CD4-positive, alpha-beta memory T cell (primary cell): ENCODE data around the gene STAC3. TPM values are rescaled to one million over a fixed set of nuclear protein-coding genes. Genes with fewer than 3 reads are reported as not detected.

Experiments used
- CTCF ChIA-PET: fragments of 350-600 bp; sonication (Branson Sonifier 250); formaldehyde crosslinking; loops from one replicate; lab custom pipeline; 2021; ENCODE audit warnings: inconsistent platforms; ENCODE audit not compliant: partially characterized antibody; lab: Charles Lee
- POLR2A ChIA-PET: fragments of 350-600 bp; sonication (Branson Sonifier 250); formaldehyde crosslinking; loops from one replicate; lab custom pipeline; 2021; ENCODE audit not compliant: partially characterized antibody; lab: Charles Lee
- DNase-seq, 5 donors: peaks; one replicate each; pipeline versions ENCODE4 v3.0.0 to v3.0.0-alpha.2; 2020 to 2022; ENCODE audit warnings: mixed read lengths in 1 of 5
- H3K27ac ChIP-seq: one replicate; pipeline ENCODE4 v1.7.0; 2013; ENCODE audit warnings: low read depth, low read length
- H3K27me3 ChIP-seq: 2 replicates; pipeline ENCODE4 v1.7.0; 2013; ENCODE audit warnings: mild to moderate bottlenecking, low read length, moderate library complexity; ENCODE audit not compliant: insufficient read depth
- H3K36me3 ChIP-seq: 2 replicates; pipeline ENCODE4 v1.7.0; 2013; ENCODE audit warnings: mild to moderate bottlenecking, low read length, moderate library complexity; ENCODE audit not compliant: insufficient read depth
- H3K4me1 ChIP-seq: 2 replicates; pipeline ENCODE4 v1.7.0; 2013; ENCODE audit warnings: mild to moderate bottlenecking, low read length, moderate library complexity; ENCODE audit not compliant: insufficient read depth
- H3K4me3 ChIP-seq, 2 donors: one replicate each; pipeline ENCODE4 v1.7.0; 2013; ENCODE audit warnings: low read length in 2 of 2, mild to moderate bottlenecking in 1 of 2
- H3K9me3 ChIP-seq, 2 donors: one replicate each; pipeline ENCODE4 v1.7.0; 2013; ENCODE audit warnings: low read length in 2 of 2, control low read depth in 1 of 2; ENCODE audit not compliant: control insufficient read depth in 1 of 2
- H3K27ac Mint-ChIP-seq, 7 donors: one replicate each; pipeline ENCODE4 v1.8.0; 2020 to 2021; ENCODE audit warnings: mixed read lengths in 7 of 7, mild to moderate bottlenecking in 6 of 7, inconsistent platforms in 3 of 7, moderate library complexity in 3 of 7
- H3K27me3 Mint-ChIP-seq, 2 donors: one replicate each; pipeline ENCODE4 v1.8.0; 2020 to 2021; ENCODE audit warnings: mixed read lengths in 2 of 2
- H3K36me3 Mint-ChIP-seq, 2 donors: one replicate each; pipeline ENCODE4 v1.8.0; 2020 to 2021; ENCODE audit warnings: mixed read lengths in 2 of 2, inconsistent platforms in 1 of 2, mild to moderate bottlenecking in 1 of 2
- H3K4me1 Mint-ChIP-seq, 4 donors: one replicate each; pipeline ENCODE4 v1.8.0; 2020 to 2021; ENCODE audit warnings: mixed read lengths in 4 of 4, mild to moderate bottlenecking in 1 of 4
- H3K4me3 Mint-ChIP-seq, 8 donors: one replicate each; pipeline ENCODE4 v1.8.0; 2020 to 2021; ENCODE audit warnings: mixed read lengths in 8 of 8, mild to moderate bottlenecking in 7 of 8, moderate library complexity in 6 of 8, inconsistent platforms in 3 of 8
- H3K9me3 Mint-ChIP-seq, 8 donors: one replicate each; pipeline ENCODE4 v1.8.0; 2020 to 2021; ENCODE audit warnings: mixed read lengths in 8 of 8, mild to moderate bottlenecking in 5 of 8, inconsistent platforms in 3 of 8, moderate library complexity in 1 of 8
- intact Hi-C: fragments of 100-400 bp; cut with micrococcal nuclease; formaldehyde crosslinking; loops from one replicate; pipeline ENCODE4 v1.15.1; 2023
- polyA plus RNA-seq, 2 donors: library from polyadenylated mRNA; unstranded; fragments of 300-500 nt; fragmentation: Illumina TruSeq; gene quantifications; one replicate each; pipeline ENCODE4 v1.2.3, GENCODE V29; 2021
- total RNA-seq, 2 experiments: library from RNA; stranded (reverse); gene quantifications; one replicate each; pipeline ENCODE4 v1.2.3, GENCODE V29; 2021

STAC3 gene
- total and polyA plus RNA-seq, 4 experiments from 2014 or later, result 0.61 to 3.0 (median 2.7) TPM; not detected in 1

- POLR2A ChIA-PET, result interaction anchor here (1.0 to 7.7 kb wide), 5 partner anchors 10 to 147 kb away, joined by 3 to 86 read pairs (median 55); partner anchors contain the start of genes NXPH4, SHMT2 and STAT6
- Histone ChIP-seq H3K4me1 (peaks cover 82% of the 10 kb centered on the region), H3K4me3 (peak overlapping the region; percentile 18 to 79), H3K36me3 (no peaks in the 10 kb centered on the region), H3K27me3 (peaks cover 43% of the 10 kb centered on the region), H3K9me3 (no peaks in the 10 kb centered on the region), H3K27ac (peak overlapping the region; percentile 16)
- intact Hi-C loops, result loop anchor here (5.0 kb wide), 1 partner anchor 173 kb away; no protein-coding TSS in a partner anchor
- H3K27me3 Mint-ChIP-seq, result peaks cover 32 to 52% of the 10 kb centered on the region in 2 donors
- peaks cover 0 to 13% of the 10 kb centered on the region in 2 donors for H3K36me3 Mint-ChIP-seq
- CTCF ChIA-PET, result interaction anchor here (1.3 to 12.9 kb wide), 6 partner anchors 11 to 111 kb away, joined by 3 to 415 read pairs (median 20); partner anchors contain the start of genes NXPH4, SHMT2 and STAC3
- no peaks in the 10 kb centered on the region for H3K9me3 Mint-ChIP-seq
- peaks cover 37 to 84% (median 59%) of the 10 kb centered on the region in 4 donors for H3K4me1 Mint-ChIP-seq
- peak; percentile 71 to 86 (median 75) for DNase-seq
- H3K27ac Mint-ChIP-seq, result peak overlapping the region; percentile 58 to 93 (median 85)
- peak overlapping the region; percentile 90 to 98 (median 94) for H3K4me3 Mint-ChIP-seq
Measured at GRCh38 chr12:57240066-57240921, 10.7 kb downstream of the STAC3 start.

GRCh38 chr12:57239587-57240065 is 11.4 kb downstream of the STAC3 start:
- Histone ChIP-seq H3K4me1 (peaks cover 86% of the 10 kb centered on the region), H3K36me3 (no peaks in the 10 kb centered on the region), H3K27ac (no peak overlapping the region), H3K27me3 (peaks cover 43% of the 10 kb centered on the region), H3K9me3 (no peaks in the 10 kb centered on the region), H3K4me3 (peak overlapping the region; percentile 18 to 79)
- POLR2A ChIA-PET, result interaction anchor here (1.8 to 7.7 kb wide), 4 partner anchors 9 to 128 kb away, joined by 4 to 86 read pairs (median 59); partner anchors contain the start of genes NXPH4, SHMT2 and STAT6
- CTCF ChIA-PET, result interaction anchor here (0.9 to 12.9 kb wide), 10 partner anchors 9 to 212 kb away, joined by 3 to 415 read pairs (median 4); partner anchors contain the start of genes LRP1, NXPH4, SHMT2 and STAC3
- H3K4me3 Mint-ChIP-seq, result peak overlapping the region; percentile 90 to 98 (median 94)
- H3K36me3 Mint-ChIP-seq, result peaks cover 2 to 15% of the 10 kb centered on the region in 2 donors
- intact Hi-C loops, result loop anchor here (1.0 to 10.0 kb wide), 6 partner anchors 10 to 605 kb away; partner anchors contain the start of genes BAZ2A, PRIM1 and SHMT2
- no peak for DNase-seq
- no peaks in the 10 kb centered on the region for H3K9me3 Mint-ChIP-seq
- peaks cover 32 to 52% of the 10 kb centered on the region in 2 donors for H3K27me3 Mint-ChIP-seq
- H3K4me1 Mint-ChIP-seq, result peaks cover 37 to 85% (median 59%) of the 10 kb centered on the region in 4 donors
- peak overlapping the region in 5 of 7 donors; percentile 39 to 86 (median 75) for H3K27ac Mint-ChIP-seq

- H3K27me3 Mint-ChIP-seq, result peaks cover 32 to 52% of the 10 kb centered on the region in 2 donors
- ChIA-PET CTCF (interaction anchor here (0.9 to 12.9 kb wide), 10 partner anchors 9 to 212 kb away, joined by 3 to 415 read pairs (median 4); partner anchors contain the start of genes LRP1, NXPH4, SHMT2 and STAC3), POLR2A (interaction anchor here (6.0 to 7.7 kb wide), 3 partner anchors 8 to 23 kb away, joined by 55 to 86 read pairs (median 63); partner anchors contain the start of genes NXPH4 and SHMT2)
- peak overlapping the region in 6 of 7 donors; percentile 7 to 85 (median 62) for H3K27ac Mint-ChIP-seq
- peaks cover 87% of the 10 kb centered on the region for H3K4me1 ChIP-seq
- peak; percentile 80 to 87 (median 82) for DNase-seq
- peak overlapping the region; percentile 90 to 98 (median 94) for H3K4me3 Mint-ChIP-seq
- peaks cover 3% of the 10 kb centered on the region for H3K36me3 ChIP-seq
- H3K4me3 ChIP-seq, result peak overlapping the region; percentile 42 to 79
- H3K9me3 ChIP-seq, result no peaks in the 10 kb centered on the region
- peaks cover 8 to 21% of the 10 kb centered on the region in 2 donors for H3K36me3 Mint-ChIP-seq
- peaks cover 41 to 88% (median 60%) of the 10 kb centered on the region in 4 donors for H3K4me1 Mint-ChIP-seq
- H3K27ac ChIP-seq, result no peak overlapping the region
- H3K27me3 ChIP-seq, result peaks cover 43% of the 10 kb centered on the region
- H3K9me3 Mint-ChIP-seq, result no peaks in the 10 kb centered on the region
- intact Hi-C loops, result loop anchor here (1.0 to 10.0 kb wide), 5 partner anchors 10 to 604 kb away; partner anchors contain the start of genes BAZ2A, PRIM1 and SHMT2
Measured at GRCh38 chr12:57238854-57239554, 12.0 kb downstream of the STAC3 start.

- Mint-ChIP-seq H3K4me1 (peaks cover 37 to 84% (median 56%) of the 10 kb centered on the region in 4 donors), H3K9me3 (no peaks in the 10 kb centered on the region), H3K27me3 (peaks cover 29 to 48% of the 10 kb centered on the region in 2 donors), H3K27ac (peak overlapping the region in 4 of 7 donors; percentile 39 to 85 (median 75)), H3K4me3 (peak overlapping the region; percentile 90 to 98 (median 94)), H3K36me3 (peaks cover 16 to 26% of the 10 kb centered on the region in 2 donors)
- POLR2A ChIA-PET, result interaction anchor here (6.0 to 7.7 kb wide), 3 partner anchors 8 to 22 kb away, joined by 55 to 86 read pairs (median 63); partner anchors contain the start of genes NXPH4 and SHMT2
- H3K4me1 ChIP-seq, result peaks cover 84% of the 10 kb centered on the region
- peaks cover 11% of the 10 kb centered on the region for H3K36me3 ChIP-seq
- no peak overlapping the region for H3K27ac ChIP-seq
- H3K4me3 ChIP-seq, result peak overlapping the region; percentile 42 to 52
- H3K27me3 ChIP-seq, result peaks cover 42% of the 10 kb centered on the region
- no peaks in the 10 kb centered on the region for H3K9me3 ChIP-seq
- intact Hi-C loops, result loop anchor here (10.0 kb wide), 2 partner anchors 483 to 603 kb away; partner anchors contain the start of genes BAZ2A and PRIM1
- no peak for DNase-seq
- CTCF ChIA-PET, result interaction anchor here (0.5 to 12.9 kb wide), 8 partner anchors 10 to 693 kb away, joined by 3 to 415 read pairs (median 4); partner anchors contain the start of genes LRP1, NXPH4, SHMT2 and STAC3
Measured at GRCh38 chr12:57237932-57238853, 12.8 kb downstream of the STAC3 start.

- CTCF ChIA-PET, result interaction anchor here (10.7 to 12.9 kb wide), 2 partner anchors 11 to 23 kb away, joined by 245 to 415 read pairs; partner anchors contain the start of genes NXPH4 and SHMT2
- H3K9me3 Mint-ChIP-seq, result no peaks in the 10 kb centered on the region
- no peak for DNase-seq
- peaks cover 26 to 44% of the 10 kb centered on the region in 2 donors for H3K27me3 Mint-ChIP-seq
- Histone ChIP-seq H3K4me1 (peaks cover 77% of the 10 kb centered on the region), H3K27me3 (peaks cover 36% of the 10 kb centered on the region), H3K36me3 (peaks cover 17% of the 10 kb centered on the region), H3K27ac (no peak overlapping the region), H3K4me3 (no peak overlapping the region), H3K9me3 (no peaks in the 10 kb centered on the region)
- intact Hi-C loops, result loop anchor here (10.0 kb wide), 2 partner anchors 483 to 603 kb away; partner anchors contain the start of genes BAZ2A and PRIM1
- POLR2A ChIA-PET, result interaction anchor here (6.0 to 7.7 kb wide), 2 partner anchors 7 to 12 kb away, joined by 55 to 63 read pairs; partner anchors contain the start of gene SHMT2
- H3K36me3 Mint-ChIP-seq, result peaks cover 22 to 30% of the 10 kb centered on the region in 2 donors
- peaks cover 37 to 78% (median 54%) of the 10 kb centered on the region in 4 donors for H3K4me1 Mint-ChIP-seq
- H3K27ac Mint-ChIP-seq, result peak overlapping the region in 2 of 7 donors; percentile 39 to 85
- H3K4me3 Mint-ChIP-seq, result peak overlapping the region; percentile 57 to 97 (median 82)
Measured at GRCh38 chr12:57237596-57237931, 13.4 kb downstream of the STAC3 start.
